Stimulated activated CD8-positive, alpha-beta memory T cell treated with anti-CD3 and anti-CD28 coated beads, Interleukin-4, amount 100 ng/mL, for 4 hours (primary cell): Measurements from ENCODE around the gene RNF187.
A peak's percentile ranks its signal among the peaks of the same experiment; 100 is the strongest.

ENCODE experiments used
- DNase-seq, 2 donors: peaks; one replicate each; pipeline ENCODE4 v3.0.0-alpha.2; 2020; ENCODE audit warnings: low read depth in 2 of 2, low spot score in 1 of 2

The RNF187 gene

GRCh38 chr1:228487336-228488124 is at the start of gene RNF187:
Gene RNF187, plus strand, starts transcription at chr1:228487382.
- peak; percentile 62 to 72 for DNase-seq

DNA sequence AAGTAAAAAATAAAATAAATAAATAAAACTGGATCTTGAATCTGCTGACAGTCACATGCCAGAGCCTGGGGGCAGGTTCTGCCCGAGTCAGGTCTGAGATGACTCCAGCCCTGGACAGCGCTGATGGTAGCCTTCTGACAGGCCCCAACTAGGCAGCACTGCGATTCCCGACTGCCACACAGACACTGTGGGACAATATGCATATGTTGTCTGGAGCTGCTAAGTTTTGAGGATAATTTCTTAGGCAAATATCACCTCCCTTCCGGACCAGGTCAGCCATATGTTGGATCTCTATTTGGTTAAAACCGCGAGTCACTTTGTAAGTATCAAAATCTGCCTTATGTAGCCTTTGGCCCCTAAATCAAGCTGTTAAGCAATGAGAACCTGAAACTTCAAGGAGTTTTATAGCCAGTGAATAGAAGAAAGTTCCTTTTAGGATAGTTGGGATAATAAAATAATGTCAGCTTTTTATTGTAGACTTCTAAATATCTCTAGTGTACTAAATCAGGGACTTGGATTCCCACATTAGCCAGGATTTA is 49.7 kb upstream of the RNF187 start:
- DNase-seq: no peak

DNA sequence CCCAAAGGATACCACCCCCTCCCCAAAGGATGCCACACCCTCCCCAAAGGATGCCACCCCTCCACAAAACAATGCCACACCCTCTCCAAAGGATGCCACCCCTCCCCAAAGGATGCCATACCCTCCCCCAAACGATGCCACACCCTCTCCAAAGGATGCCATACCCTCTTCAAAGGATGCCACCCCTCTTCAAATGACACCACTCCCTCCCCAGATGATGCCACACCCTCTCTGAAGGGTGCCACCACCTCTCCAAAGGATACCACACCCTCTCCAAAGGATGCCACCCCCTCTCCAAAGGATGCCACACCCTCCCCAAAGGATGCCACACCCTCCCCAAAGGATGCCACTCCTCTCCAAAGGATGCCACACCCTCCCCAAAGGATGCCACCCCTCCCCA is 48.9 kb upstream of the RNF187 start:
- DNase-seq: no peak

GRCh38 chr1:228440761-228441500 is 46.3 kb upstream of the RNF187 start:
- DNase-seq: no peak

DNA sequence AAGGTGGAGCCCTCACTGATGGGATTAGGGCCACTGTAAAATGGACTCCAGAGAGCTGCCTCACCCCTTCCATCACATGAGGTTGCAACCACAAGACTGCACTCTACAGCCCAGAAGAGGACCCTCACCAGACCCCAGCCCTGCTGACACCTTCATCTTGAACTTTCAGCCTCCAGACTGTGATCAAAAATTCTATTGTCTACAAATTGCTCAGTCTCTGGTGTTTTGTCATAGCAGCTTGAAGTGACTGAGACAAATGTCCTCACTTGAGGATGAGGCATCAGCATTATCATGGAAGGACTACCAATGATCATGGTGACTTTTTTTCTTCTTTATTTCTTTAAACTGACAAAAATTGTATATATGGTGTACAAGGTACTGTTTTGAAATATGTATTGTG is 43.8 kb upstream of the RNF187 start:
- DNase-seq: no peak

DNA sequence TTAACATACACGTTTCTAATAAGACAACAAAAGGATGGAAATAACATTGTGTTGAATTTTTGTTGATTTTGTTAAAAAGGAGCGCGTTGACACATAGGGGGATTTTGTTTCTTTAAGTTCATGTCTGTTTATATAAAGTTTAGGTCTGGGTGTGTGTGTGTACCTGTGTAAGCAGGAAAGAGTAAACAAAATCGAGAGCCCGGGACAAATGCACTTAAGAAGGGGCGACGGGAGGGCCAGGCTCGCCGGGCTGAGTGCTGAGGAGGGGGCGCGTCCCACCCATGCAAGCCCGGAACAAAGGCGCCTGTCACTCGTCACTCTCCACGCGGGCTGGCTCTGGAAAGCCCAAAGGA is 41.7 kb upstream of the RNF187 start:
- no peak for DNase-seq

- no peak for DNase-seq
These were observed 41.1 kb upstream of the RNF187 start for GRCh38 chr1:228445843-228446650.

DNA sequence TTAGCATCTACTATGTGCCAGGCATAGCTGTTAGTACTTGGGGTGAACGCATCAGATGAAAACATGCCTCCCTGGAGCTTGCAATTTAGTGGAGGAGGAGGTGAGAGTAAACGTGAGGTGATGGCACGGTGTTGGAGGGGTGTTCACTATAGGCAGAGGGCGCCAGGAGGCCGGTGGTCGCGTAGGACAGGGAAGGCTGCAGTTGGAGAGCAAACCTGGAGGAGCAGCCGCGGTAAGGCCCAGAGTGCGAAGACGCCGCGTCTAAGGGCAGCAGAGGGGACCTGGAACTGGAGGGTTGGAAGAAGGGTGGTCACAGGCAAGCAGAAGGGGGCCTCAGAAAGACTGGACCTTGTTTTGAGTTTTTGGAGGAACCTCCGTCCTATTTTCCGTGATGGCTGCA is 40.3 kb upstream of the RNF187 start:
- no peak for DNase-seq

DNA sequence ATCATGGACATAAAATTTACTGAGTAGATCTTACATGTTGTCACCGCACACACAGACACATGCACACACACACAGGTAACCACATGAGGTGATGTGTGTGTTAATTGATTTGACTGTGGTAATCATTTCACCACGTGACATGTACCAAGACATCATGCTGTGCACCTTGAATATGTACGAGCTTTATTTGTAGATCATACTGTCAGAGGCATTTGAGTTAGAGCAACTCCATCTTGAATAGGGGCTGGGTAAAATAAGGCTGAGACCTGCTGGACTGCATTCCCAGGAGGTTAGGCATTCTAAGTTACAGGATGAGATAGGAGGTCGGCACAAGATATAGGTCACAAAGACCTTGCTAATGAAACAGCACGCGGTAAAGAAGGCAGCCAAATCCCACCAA is 38.8 kb upstream of the RNF187 start:
- no peak for DNase-seq

DNA sequence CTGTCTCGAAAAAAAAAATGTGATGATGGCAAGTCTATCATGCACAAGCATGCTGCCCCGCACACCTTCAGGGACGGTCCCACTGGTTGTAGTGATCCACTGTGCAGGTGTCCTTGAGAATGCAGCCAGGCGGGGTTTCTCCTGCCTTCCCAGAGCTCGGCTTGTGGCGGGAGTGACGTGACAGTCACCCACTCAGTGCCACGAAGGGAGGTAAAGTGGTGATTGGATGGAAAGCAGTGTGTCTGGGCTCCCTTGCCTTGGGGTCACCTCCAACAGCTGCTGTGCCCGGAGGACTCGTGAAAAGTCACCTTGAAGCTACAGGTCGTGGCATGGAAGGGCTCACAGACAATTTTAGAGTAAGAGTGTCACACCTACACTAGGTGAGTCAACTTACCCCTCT is 37.0 kb upstream of the RNF187 start:
- no peak for DNase-seq

DNA sequence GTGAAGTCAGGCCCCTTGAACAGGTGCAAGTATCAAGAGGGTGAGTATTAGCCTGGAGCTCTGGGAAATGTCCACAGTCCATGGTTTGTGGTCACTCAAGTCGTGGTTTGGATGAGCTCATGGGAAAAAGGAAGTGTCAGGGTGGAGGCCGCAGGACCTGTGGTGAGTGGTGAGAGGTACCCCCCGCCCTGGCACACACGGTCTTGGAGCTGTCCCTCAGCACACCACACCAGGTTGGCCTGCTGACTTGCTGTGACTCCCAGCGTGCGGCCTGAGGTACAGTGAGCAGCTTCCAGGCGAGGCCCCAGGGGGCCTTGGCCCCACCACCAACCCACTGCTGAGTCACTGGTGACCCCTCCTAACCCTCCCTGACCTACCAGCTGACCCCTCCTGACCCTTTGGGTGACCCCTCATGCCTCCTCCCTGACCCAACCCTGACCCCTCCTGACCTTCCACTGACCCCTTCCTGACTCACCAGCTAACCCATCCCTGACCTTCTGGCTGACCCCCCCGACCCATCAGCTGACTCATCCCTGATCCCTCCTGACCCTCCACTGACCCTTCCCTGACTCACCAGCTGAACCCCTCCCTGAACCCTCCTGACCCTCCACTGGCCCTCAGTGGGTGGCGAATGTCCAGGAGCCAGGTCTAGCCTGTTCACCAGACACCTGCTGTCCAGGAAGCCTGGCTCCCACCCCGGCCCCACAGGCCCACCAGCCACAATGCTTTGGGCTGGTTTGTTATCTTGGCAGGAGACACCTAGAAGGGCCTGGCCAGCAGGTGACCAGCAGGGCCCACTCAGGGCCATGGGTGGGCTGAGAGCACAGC is 34.8 kb upstream of the RNF187 start:
- DNase-seq: no peak

DNA sequence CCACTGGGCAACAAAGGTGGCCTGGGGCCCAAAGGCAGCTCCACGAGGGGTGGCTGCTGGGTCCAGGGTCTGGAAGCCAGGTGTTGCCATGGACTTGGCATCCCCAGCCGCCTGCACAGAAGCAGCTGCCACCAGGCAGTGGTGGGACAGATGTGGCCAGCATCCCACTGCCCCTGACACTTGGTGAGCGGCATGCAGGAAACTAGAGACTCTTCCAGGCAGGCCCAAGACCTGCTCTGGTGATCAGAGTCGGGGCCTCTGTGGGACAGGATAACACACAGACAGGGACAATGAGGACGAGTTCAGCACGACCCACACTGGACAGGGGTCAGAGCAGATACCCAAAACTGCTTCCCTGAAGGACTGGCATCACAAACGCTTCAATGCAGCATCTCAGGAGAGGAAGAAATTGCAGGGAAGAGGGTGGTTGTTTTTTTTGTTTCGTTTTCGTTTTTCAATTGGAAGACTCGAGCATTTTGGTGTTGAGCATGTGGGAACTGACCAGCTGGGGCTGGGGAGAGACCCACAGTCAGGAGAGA is 34.1 kb upstream of the RNF187 start:
- DNase-seq: no peak

DNA sequence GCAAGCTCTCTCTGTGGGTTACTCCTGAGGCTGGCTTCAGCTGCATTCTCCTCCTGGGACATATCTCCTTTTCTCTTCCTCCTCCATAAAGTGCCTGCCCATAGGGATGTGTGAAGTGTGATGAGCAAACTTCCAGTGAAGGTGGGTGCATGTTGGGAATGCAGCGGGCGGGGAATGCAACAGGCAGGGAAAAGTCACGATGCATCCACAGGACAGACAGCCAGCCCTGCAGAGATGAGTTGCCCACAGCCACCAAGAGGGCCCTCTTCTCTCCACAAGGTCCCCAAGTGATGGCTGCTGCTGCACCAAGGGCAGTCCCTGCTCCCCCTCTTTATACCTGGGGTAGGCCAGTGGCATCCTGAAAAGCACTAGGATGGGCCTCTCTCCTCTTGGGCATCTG is 33.6 kb upstream of the RNF187 start:
- no peak for DNase-seq

GRCh38 chr1:228454238-228454637 is 32.9 kb upstream of the RNF187 start:
- no peak for DNase-seq

DNA sequence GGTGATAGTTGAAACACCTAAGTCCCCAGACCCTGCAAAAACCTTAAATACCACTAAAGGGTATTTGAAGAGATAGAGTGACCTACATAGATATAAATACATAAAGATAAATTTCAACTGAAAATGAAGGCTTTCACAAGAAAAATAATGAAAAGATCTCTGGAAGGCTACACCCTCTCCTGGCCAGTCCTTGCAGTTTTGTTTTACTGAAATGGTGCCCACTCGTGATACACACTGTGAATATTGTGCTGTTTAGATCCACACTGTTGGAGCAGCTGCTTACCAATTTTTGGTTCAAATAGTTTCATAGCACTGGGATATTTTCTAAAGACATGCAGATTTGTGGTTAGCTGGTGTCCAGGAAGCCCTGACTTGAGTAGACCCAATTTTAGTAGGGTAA is 31.5 kb upstream of the RNF187 start:
- no peak for DNase-seq

DNA sequence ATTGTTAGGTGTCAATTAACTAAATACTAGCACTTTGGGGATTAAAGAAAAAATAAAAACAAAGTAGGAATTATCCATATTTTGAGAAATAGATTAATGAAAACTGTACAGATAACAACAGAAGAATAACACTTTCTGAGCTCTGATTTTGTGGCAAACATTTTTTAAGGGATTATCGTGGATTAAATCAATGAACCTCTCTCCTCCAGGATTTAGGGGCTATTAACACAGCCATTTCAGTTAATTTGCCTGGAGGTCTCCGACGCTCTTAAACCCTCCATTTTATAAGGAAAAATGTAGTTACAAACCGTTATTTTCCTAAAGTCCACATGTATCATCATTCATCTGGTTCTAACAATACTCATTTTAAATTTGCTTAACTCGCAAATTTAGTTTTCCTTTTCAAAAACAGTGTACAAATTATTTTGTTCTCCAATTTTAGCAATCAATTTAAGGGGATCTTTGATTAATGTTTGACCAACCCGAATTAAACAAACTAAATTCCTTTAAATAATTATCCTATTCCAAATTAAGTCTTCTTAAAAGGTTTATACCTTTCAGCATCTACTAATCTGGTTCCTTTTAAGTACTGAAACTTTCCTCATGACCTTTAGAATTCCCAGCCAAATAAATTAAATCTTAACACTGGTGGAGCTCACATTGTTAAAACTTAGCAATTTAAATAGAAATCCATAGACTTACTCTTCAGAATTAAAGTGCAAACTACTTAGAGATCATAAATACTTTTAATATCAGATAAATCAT is 30.7 kb upstream of the RNF187 start:
- no peak for DNase-seq

GRCh38 chr1:228457017-228457395 is 30.2 kb upstream of the RNF187 start:
- no peak for DNase-seq

DNA sequence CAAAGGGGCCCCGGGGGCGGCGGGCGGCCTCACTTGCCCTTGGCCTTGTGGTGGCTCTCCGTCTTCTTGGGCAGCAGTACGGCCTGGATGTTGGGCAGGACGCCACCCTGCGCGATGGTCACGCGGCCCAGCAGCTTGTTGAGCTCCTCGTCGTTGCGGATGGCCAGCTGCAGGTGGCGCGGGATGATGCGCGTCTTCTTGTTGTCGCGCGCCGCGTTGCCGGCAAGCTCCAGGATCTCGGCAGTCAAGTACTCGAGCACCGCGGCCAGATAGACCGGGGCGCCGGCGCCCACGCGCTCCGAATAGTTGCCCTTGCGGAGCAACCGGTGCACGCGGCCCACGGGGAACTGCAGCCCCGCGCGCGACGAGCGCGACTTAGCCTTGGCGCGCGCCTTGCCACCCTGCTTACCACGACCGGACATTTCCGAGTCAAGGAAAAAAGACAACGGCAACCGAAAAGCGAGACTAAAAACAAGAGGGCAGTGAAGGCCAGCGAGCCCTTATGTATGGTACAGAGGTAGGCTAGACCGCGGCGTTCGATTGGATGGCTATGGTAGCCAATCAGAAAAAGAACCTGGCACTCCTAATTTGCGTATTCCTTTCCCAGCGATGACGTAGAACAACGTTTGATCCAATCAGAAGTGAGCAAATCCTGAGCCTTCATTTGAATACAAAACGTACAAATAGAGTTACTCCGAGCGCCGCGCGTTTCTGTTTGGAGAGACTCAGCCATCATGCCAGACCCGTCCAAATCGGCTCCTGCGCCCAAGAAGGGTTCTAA is 29.6 kb upstream of the RNF187 start:
- peak; percentile 66 to 68 for DNase-seq
